Kidney (tissue), 14 donors: ENCODE measurements around the gene TTR. TPM values are rescaled to one million over a fixed set of nuclear protein-coding genes. Genes with fewer than 3 reads are reported as not detected.

ENCODE experiments used
- DNase-seq, 5 donors: peaks; one replicate each; pipeline ENCODE4 v3.0.0-alpha.2; 2013 to 2020
- FAIRE-seq: peaks from 2 replicates; lab custom pipeline; 2012; peaks lifted over from hg19 to GRCh38; lab: Jason Lieb, UNC
- H3K27ac ChIP-seq, 2 donors: one replicate each; pipeline ENCODE4 v1.7.0; 2013; ENCODE audit warnings: low read depth in 2 of 2, low read length in 2 of 2, inconsistent platforms in 1 of 2
- H3K27me3 ChIP-seq: one replicate; pipeline ENCODE4 v1.7.1; 2013; ENCODE audit warnings: low read length, inconsistent platforms; ENCODE audit not compliant: control insufficient read depth, insufficient read depth
- H3K36me3 ChIP-seq, 3 donors: one replicate each; pipeline versions ENCODE4 v1.7.0 to v1.7.1; 2013; ENCODE audit warnings: low read length in 3 of 3, control low read depth in 1 of 3, inconsistent platforms in 1 of 3; ENCODE audit not compliant: insufficient read depth in 3 of 3, control insufficient read depth in 2 of 3
- H3K4me1 ChIP-seq, 3 donors: one replicate each; pipeline versions ENCODE4 v1.7.0 to v1.7.1; 2013; ENCODE audit warnings: low read length in 3 of 3, inconsistent platforms in 1 of 3, low read depth in 1 of 3; ENCODE audit not compliant: control insufficient read depth in 2 of 3, insufficient read depth in 2 of 3
- H3K4me3 ChIP-seq, 3 donors: one replicate each; pipeline versions ENCODE4 v1.7.0 to v1.8.1; 2013; ENCODE audit warnings: low read length in 3 of 3, control low read depth in 1 of 3, inconsistent platforms in 1 of 3
- H3K9ac ChIP-seq, 3 donors: one replicate each; pipeline versions ENCODE4 v1.7.0 to v1.7.1; 2013; ENCODE audit warnings: low read length in 3 of 3, control low read depth in 1 of 3, inconsistent platforms in 1 of 3
- H3K9me3 ChIP-seq, 3 donors: one replicate each; pipeline versions ENCODE4 v1.7.0 to v1.7.1; 2013; ENCODE audit warnings: low read length in 3 of 3, control low read depth in 1 of 3, inconsistent platforms in 1 of 3; ENCODE audit not compliant: control insufficient read depth in 2 of 3, insufficient read depth in 1 of 3
- CTCF ChIP-seq: IDR thresholded peaks from 3 replicates; pipeline ENCODE4 v1.5.1; 2012; ENCODE audit warnings: mild to moderate bottlenecking, moderate library complexity, borderline replicate concordance; ENCODE audit not compliant: insufficient read depth; ENCODE audit errors: extremely low read depth
- intact Hi-C: fragments of 100-400 bp; cut with DNase I; formaldehyde crosslinking; loops from one replicate; pipeline ENCODE4 v1.11.1; 2022
- polyA plus RNA-seq: library from polyadenylated mRNA; stranded (reverse); fragments of 350-450 nt; fragmentation: Illumina TruSeq; extraction: RNeasy Lipid Tissue Mini Kit (QIAGEN cat#74804); gene quantifications from one replicate; pipeline ENCODE4 v1.2.3, GENCODE V29; 2014; ENCODE audit warnings: low read depth, low replicate concordance; ENCODE audit not compliant: insufficient read depth
- total RNA-seq: library from RNA; stranded (reverse); fragmentation: NEBNext Ultra II Directional; extraction: Animal tissue kit (Norgen Biotek cat#: 25700); gene quantifications from one replicate; pipeline ENCODE4 v1.2.1, GENCODE V29; 2021
- donor health status: control.
- donor health status: control.
- donor health status: control.
- donor health status: control.
- donor health status: control.
- donor health status: DM: yes; HTN: yes; CAD: no.
- donor health status: Normal renal cell carcinoma (clear cell type).

Gene TTR
- total and polyA plus RNA-seq, 2 donors from 2014 or later: 4.4 TPM; not detected in 1

- DNase-seq (peak in 2 of 5 donors; percentile 24 to 51), FAIRE-seq (no peak)
- Histone ChIP-seq H3K4me1 (no peaks in the 10 kb centered on the region), H3K4me3 (no peak overlapping the region), H3K9me3 (no peaks in the 10 kb centered on the region), H3K27me3 (no peaks in the 10 kb centered on the region), H3K9ac (no peak overlapping the region), H3K36me3 (no peaks in the 10 kb centered on the region), H3K27ac (no peak overlapping the region)
- no peak for TF ChIP-seq CTCF
- intact Hi-C loops: no loop called here
Measured at GRCh38 chr18:31581498-31582197, 10.0 kb upstream of the TTR start.

- Histone ChIP-seq H3K9me3 (no peaks in the 10 kb centered on the region), H3K9ac (no peak overlapping the region), H3K27me3 (no peaks in the 10 kb centered on the region), H3K36me3 (no peaks in the 10 kb centered on the region), H3K4me3 (no peak overlapping the region), H3K4me1 (no peaks in the 10 kb centered on the region), H3K27ac (no peak overlapping the region)
- DNase-seq: no peak
- no peak for FAIRE-seq
- no peak for TF ChIP-seq CTCF
- intact Hi-C loops: no loop called here
Measured at GRCh38 chr18:31583185-31583854, 8.4 kb upstream of the TTR start.

GRCh38 chr18:31585991-31586390 lies 5.7 kb upstream of the TTR start:
- H3K36me3 ChIP-seq: no peaks in the 10 kb centered on the region
- no peak for TF ChIP-seq CTCF

More at GRCh38 chr18:31585991-31586390, 5.7 kb upstream of the TTR start:
- Histone ChIP-seq H3K4me3 (no peak overlapping the region), H3K9ac (no peak overlapping the region), H3K4me1 (no peaks in the 10 kb centered on the region), H3K27ac (no peak overlapping the region), H3K27me3 (no peaks in the 10 kb centered on the region), H3K9me3 (no peaks in the 10 kb centered on the region)
- DNase-seq: no peak
- intact Hi-C loops: no loop called here
- no peak for FAIRE-seq
